Stimulated activated CD8-positive, alpha-beta memory T cell treated with anti-CD3 and anti-CD28 coated beads, Interleukin-15, amount 100 ng/mL, for 48 hours (primary cell): ENCODE data around the gene ZNF394.

Experiments
- DNase-seq, 2 donors: peaks; one replicate each; pipeline ENCODE4 v3.0.0-alpha.2; 2020; ENCODE audit warnings: low read depth in 2 of 2

ZNF394 gene

GRCh38 chr7:99449326-99449725, 50.8 kb downstream of the ZNF394 start:
- DNase-seq, result no peak

GRCh38 chr7:99448855-99449254, 51.2 kb downstream of the ZNF394 start:
- no peak for DNase-seq

GRCh38 chr7:99447943-99448342, 52.1 kb downstream of the ZNF394 start:
- no peak for DNase-seq

GRCh38 chr7:99446096-99446495, 54.0 kb downstream of the ZNF394 start:
- no peak for DNase-seq
